Motor neuron (in vitro differentiated cells): ENCODE results near the gene HTR2C. TPM values are rescaled to one million over a fixed set of nuclear protein-coding genes. Genes with fewer than 3 reads are reported as not detected.
"Not testable (repeated sequence)": the region's sequence is repeated elsewhere in the genome, so short reads cannot be mapped to it uniquely, and the experiment has no call there.

ENCODE experiments used
- ATAC-seq, 8 experiments: fragments of 200-7000 bp; cut with Tn5 transposase; replicated peaks in 6 of 8; 2 replicates each; pipeline ENCODE4 v1.8.0; 2021; ENCODE audit warnings: mild to moderate bottlenecking in 8 of 8, moderate library complexity in 8 of 8
- H3K27ac ChIP-seq, 2 donors: fragments of 250-450 bp; sonication (Bioruptor Pico); 2 replicates each; pipeline ENCODE4 v1.9.0; 2021; ENCODE audit warnings: antibody characterized with exemption in 2 of 2, mild to moderate bottlenecking in 2 of 2, moderate library complexity in 1 of 2
- H3K4me1 ChIP-seq, 2 donors: fragments of 250-450 bp; sonication (Bioruptor Pico); replicated peaks in 1 of 2; 2 replicates each; pipeline ENCODE4 v1.6.1; 2021; ENCODE audit warnings: antibody characterized with exemption in 2 of 2, mild to moderate bottlenecking in 2 of 2, moderate library complexity in 1 of 2
- H3K4me3 ChIP-seq, 5 donors: fragments of 250-450 bp; sonication (Bioruptor Pico); 2 replicates each; pipeline ENCODE4 v1.9.0; 2021; ENCODE audit warnings: antibody characterized with exemption in 5 of 5, mild to moderate bottlenecking in 5 of 5, moderate library complexity in 4 of 5
- WGBS, 10 experiments: fragments of 450-650 bp; shearing (Covaris generic); methylation state at CpG; one replicate each; pipeline ENCODE4 v1.0.0; 2022; 5-methylcytosine and 5-hydroxymethylcytosine counted together
- in situ Hi-C, 9 experiments: fragments of 400-800 bp; cut with MboI; loops; one replicate each; pipeline ENCODE4 v1.15.0; 2021; ENCODE audit warnings: low sequenced_read_pairs in 9 of 9, low pct_unique_long_range_greater_than_20kb in 2 of 9; ENCODE audit not compliant: unreplicated experiment in 9 of 9
- total RNA-seq, 8 experiments: library from RNA; unstranded; fragments of 300-600 nt; gene quantifications; 2 replicates each; pipeline versions ENCODE4 v1.2.3 to v1.2.4, GENCODE V29; 2022

HTR2C gene
- total RNA-seq, 8 experiments from 2014 or later = 0.09 to 2.5 (median 0.21) TPM; not detected in 1

GRCh38 chrX:114611018-114611619 lies 27.2 kb downstream of the HTR2C start:
- Histone ChIP-seq H3K4me3 (no peak overlapping the region), H3K4me1 (no peaks in the 10 kb centered on the region), H3K27ac (no peak overlapping the region)
- in situ Hi-C loops = no loop called here
- ATAC-seq = peak in 1 of 8 experiments; percentile 29
- 20 to 100% (median 57%) methylated on average over 1 to 11 of the region's 11 CpGs; no CpG with 5 or more reads in 1 of the 10 experiments for WGBS, 10 experiments

GRCh38 chrX:114615765-114616164 lies 31.9 kb downstream of the HTR2C start:
- no peak overlapping the region for H3K27ac ChIP-seq
- no peak overlapping the region for H3K4me3 ChIP-seq
- ATAC-seq = no peak
- no peaks in the 10 kb centered on the region for H3K4me1 ChIP-seq
- in situ Hi-C loops = no loop called here

- in situ Hi-C loops = no loop called here
- WGBS, 10 experiments = 0 to 83% (median 65%) methylated on average over 1 to 2 of the region's 2 CpGs; no CpG with 5 or more reads in 6 of the 10 experiments
These were observed 36.0 kb downstream of the HTR2C start for GRCh38 chrX:114619874-114620273.

GRCh38 chrX:114626323-114626722 lies 42.4 kb downstream of the HTR2C start:
- no peaks in the 10 kb centered on the region for H3K4me1 ChIP-seq
- H3K4me3 ChIP-seq = no peak overlapping the region
- ATAC-seq = no peak
- no peak overlapping the region for H3K27ac ChIP-seq
- in situ Hi-C loops = loop anchor here in 1 of 9 experiments (25.0 kb wide), 1 partner anchor 336 kb away; no protein-coding TSS in a partner anchor

More at GRCh38 chrX:114619874-114620273, 36.0 kb downstream of the HTR2C start:
- H3K4me3 ChIP-seq = no peak overlapping the region
- no peak overlapping the region for H3K27ac ChIP-seq
- ATAC-seq = no peak
- H3K4me1 ChIP-seq = no peaks in the 10 kb centered on the region

- Histone ChIP-seq H3K27ac (no peak overlapping the region), H3K4me1 (no peaks in the 10 kb centered on the region), H3K4me3 (no peak overlapping the region)
- in situ Hi-C loops = loop anchor here in 1 of 9 experiments (25.0 kb wide), 1 partner anchor 326 kb away; no protein-coding TSS in a partner anchor
- WGBS, 10 experiments = 14% methylated on average over 1 of the region's 1 CpG; no CpG with 5 or more reads in 9 of the 10 experiments
- no peak for ATAC-seq
These were observed 52.1 kb downstream of the HTR2C start for GRCh38 chrX:114635986-114636385.

- Histone ChIP-seq H3K4me3 (no peak overlapping the region), H3K27ac (no peak overlapping the region), H3K4me1 (no peaks in the 10 kb centered on the region)
- no peak for ATAC-seq
- in situ Hi-C loops = no loop called here
These were observed 66.5 kb downstream of the HTR2C start for GRCh38 chrX:114650351-114650750.

- Histone ChIP-seq H3K4me3 (no peak overlapping the region), H3K27ac (no peak overlapping the region), H3K4me1 (no peaks in the 10 kb centered on the region)
- 0 to 100% (median 87%) methylated on average over 1 to 2 of the region's 2 CpGs; no CpG with 5 or more reads in 4 of the 10 experiments for WGBS, 10 experiments
- ATAC-seq = no peak
- in situ Hi-C loops = no loop called here
These were observed 91.5 kb downstream of the HTR2C start for GRCh38 chrX:114675365-114675764.

- H3K27ac ChIP-seq, H3K4me3 ChIP-seq, H3K4me1 ChIP-seq, in situ Hi-C loops, ATAC-seq: not testable (repeated sequence)
- WGBS, 10 experiments = 60% methylated on average over 4 of the region's 17 CpGs; no CpG with 5 or more reads in 9 of the 10 experiments
These were observed 116.6 kb downstream of the HTR2C start for GRCh38 chrX:114700533-114700932.

- H3K27ac ChIP-seq = no peak overlapping the region
- 0 to 71% (median 0%) methylated on average over 1 of the region's 1 CpG; no CpG with 5 or more reads in 4 of the 10 experiments for WGBS, 10 experiments
- H3K4me3 ChIP-seq = no peak overlapping the region
- H3K4me1 ChIP-seq = no peaks in the 10 kb centered on the region
- ATAC-seq = no peak
- in situ Hi-C loops = no loop called here
These were observed 125.5 kb downstream of the HTR2C start for GRCh38 chrX:114709406-114709805.

- Histone ChIP-seq H3K4me3 (no peak overlapping the region), H3K4me1 (no peaks in the 10 kb centered on the region), H3K27ac (no peak overlapping the region)
- WGBS, 10 experiments = 60 to 67% methylated on average over 1 of the region's 1 CpG; no CpG with 5 or more reads in 8 of the 10 experiments
- in situ Hi-C loops = no loop called here
- ATAC-seq = peak in 3 of 8 experiments; percentile 39 to 54 (median 49)
These were observed 126.7 kb downstream of the HTR2C start for GRCh38 chrX:114710571-114710970.

- Histone ChIP-seq H3K27ac (no peak overlapping the region), H3K4me1 (no peaks in the 10 kb centered on the region), H3K4me3 (no peak overlapping the region)
- 43 to 100% (median 90%) methylated on average over 1 to 3 of the region's 3 CpGs; no CpG with 5 or more reads in 3 of the 10 experiments for WGBS, 10 experiments
- ATAC-seq = no peak
- in situ Hi-C loops = no loop called here
These were observed 128.6 kb downstream of the HTR2C start for GRCh38 chrX:114712466-114712865.

- peak in 1 of 8 experiments; percentile 87 for ATAC-seq
- in situ Hi-C loops = no loop called here
- 0 to 73% (median 10%) methylated on average over 2 to 3 of the region's 3 CpGs; no CpG with 5 or more reads in 6 of the 10 experiments for WGBS, 10 experiments
- H3K27ac ChIP-seq = no peak overlapping the region
- no peaks in the 10 kb centered on the region for H3K4me1 ChIP-seq
- no peak overlapping the region for H3K4me3 ChIP-seq
These were observed 131.2 kb downstream of the HTR2C start for GRCh38 chrX:114715096-114715495.

GRCh38 chrX:114717921-114718320 lies 134.0 kb downstream of the HTR2C start:
- no peak overlapping the region for H3K4me3 ChIP-seq
- in situ Hi-C loops = no loop called here
- ATAC-seq = no peak
- WGBS, 10 experiments = 17 to 100% (median 55%) methylated on average over 1 to 3 of the region's 6 CpGs; no CpG with 5 or more reads in 3 of the 10 experiments
- H3K4me1 ChIP-seq = no peaks in the 10 kb centered on the region
- H3K27ac ChIP-seq = no peak overlapping the region

- no peak for ATAC-seq
- in situ Hi-C loops = no loop called here
These were observed 182.7 kb downstream of the HTR2C start for GRCh38 chrX:114766541-114766940.

More at GRCh38 chrX:114766541-114766940, 182.7 kb downstream of the HTR2C start:
- Histone ChIP-seq H3K4me1 (no peaks in the 10 kb centered on the region), H3K4me3 (no peak overlapping the region), H3K27ac (no peak overlapping the region)
- WGBS, 10 experiments = 20 to 70% (median 43%) methylated on average over 1 of the region's 1 CpG; no CpG with 5 or more reads in 7 of the 10 experiments
